Brain microvascular endothelial cell (primary cell): ENCODE measurements around the gene INA.

Experiments
- DNase-seq: peaks from one replicate; pipeline ENCODE4 v3.0.0-alpha.2; 2020
- H3K27ac ChIP-seq: fragments of 250-450 bp; sonication (Bioruptor Pico); 2 replicates; pipeline ENCODE4 v1.5.1; 2020; ENCODE audit warnings: mild to moderate bottlenecking, moderate library complexity
- H3K27me3 ChIP-seq: fragments of 250-450 bp; sonication (Bioruptor Pico); replicated peaks from 2 replicates; pipeline ENCODE4 v1.5.1; 2020; ENCODE audit warnings: mild to moderate bottlenecking
- H3K36me3 ChIP-seq: fragments of 250-450 bp; sonication (Bioruptor Pico); replicated peaks from 2 replicates; pipeline ENCODE4 v1.5.1; 2020; ENCODE audit warnings: mild to moderate bottlenecking
- H3K4me3 ChIP-seq: 2 replicates; pipeline ENCODE4 v1.5.1; 2011; ENCODE audit warnings: low read depth, mild to moderate bottlenecking, control low read depth, low read length, moderate library complexity
- CTCF ChIP-seq: IDR thresholded peaks from 2 replicates; pipeline ENCODE4 v1.5.1; 2011; ENCODE audit warnings: low read depth, mild to moderate bottlenecking, moderate library complexity, low read length, control low read depth, inconsistent platforms; ENCODE audit errors: missing control alignments
- in situ Hi-C: cut with HindIII; loops from 2 replicates; pipeline ENCODE4 v1.10.0; 2017; ENCODE audit warnings: low sequenced_read_pairs, low pct_ligation_motif_present

Gene INA

DNA sequence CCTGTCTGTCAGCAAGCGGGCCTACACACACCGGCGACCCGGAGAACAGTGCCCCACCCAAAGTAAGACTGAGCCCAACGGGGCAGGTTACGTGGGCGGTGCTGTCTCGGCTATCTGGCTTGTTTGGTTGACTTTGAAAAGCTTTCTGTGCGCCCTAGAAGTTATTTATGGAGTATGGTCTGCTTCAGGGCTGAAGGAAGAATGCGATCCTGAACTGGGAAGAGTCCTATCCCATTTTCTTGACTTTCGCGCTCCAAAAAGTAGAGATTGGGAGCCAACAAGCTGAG is 1.5 kb downstream of the INA start:
- Histone ChIP-seq H3K27me3 (peaks cover 18% of the 10 kb centered on the region), H3K27ac (no peak overlapping the region), H3K4me3 (no peak overlapping the region), H3K36me3 (no peaks in the 10 kb centered on the region)
- no peak for DNase-seq
- no peak for TF ChIP-seq CTCF
- in situ Hi-C loops, result no loop called here

- Histone ChIP-seq H3K36me3 (no peaks in the 10 kb centered on the region), H3K27me3 (peaks cover 18% of the 10 kb centered on the region), H3K4me3 (no peak overlapping the region), H3K27ac (no peak overlapping the region)
- no peak for TF ChIP-seq CTCF
- DNase-seq, result peak; percentile 24
- in situ Hi-C loops, result no loop called here
Observed at GRCh38 chr10:103278862-103279298, 1.9 kb downstream of the INA start.

GRCh38 chr10:103280031-103280430 is 3.1 kb downstream of the INA start:
- no peak for DNase-seq
- no peak for TF ChIP-seq CTCF
- H3K36me3 ChIP-seq, result no peaks in the 10 kb centered on the region
- H3K4me3 ChIP-seq, result no peak overlapping the region
- H3K27ac ChIP-seq, result no peak overlapping the region
- in situ Hi-C loops, result no loop called here
- H3K27me3 ChIP-seq, result peaks cover 18% of the 10 kb centered on the region

GRCh38 chr10:103280506-103280905 is 3.6 kb downstream of the INA start:
- in situ Hi-C loops, result no loop called here
- TF ChIP-seq CTCF, result no peak
- Histone ChIP-seq H3K4me3 (no peak overlapping the region), H3K27me3 (peaks cover 18% of the 10 kb centered on the region), H3K36me3 (no peaks in the 10 kb centered on the region), H3K27ac (no peak overlapping the region)
- DNase-seq, result no peak

GRCh38 chr10:103281753-103282152 is 4.8 kb downstream of the INA start:
- Histone ChIP-seq H3K4me3 (no peak overlapping the region), H3K27ac (no peak overlapping the region), H3K36me3 (no peaks in the 10 kb centered on the region), H3K27me3 (peaks cover 10% of the 10 kb centered on the region)
- no peak for TF ChIP-seq CTCF
- in situ Hi-C loops, result no loop called here
- DNase-seq, result no peak

GRCh38 chr10:103282961-103283360 is 6.0 kb downstream of the INA start:
- DNase-seq, result no peak
- no peak overlapping the region for H3K27ac ChIP-seq
- H3K27me3 ChIP-seq, result peaks cover 6% of the 10 kb centered on the region
- no peak overlapping the region for H3K4me3 ChIP-seq
- no peak for TF ChIP-seq CTCF
- in situ Hi-C loops, result no loop called here
- no peaks in the 10 kb centered on the region for H3K36me3 ChIP-seq
